ENCODE results near the gene ACSL5.
"Not testable (repeated sequence)": the region's sequence is repeated elsewhere in the genome, so short reads cannot be mapped to it uniquely, and the experiment has no call there.

Gene ACSL5

GRCh38 chr10:112377116-112377515 lies 3.2 kb downstream of the ACSL5 start:
- DNase-seq, result not testable (repeated sequence)

GRCh38 chr10:112379635-112380296 lies 5.8 kb downstream of the ACSL5 start:
- DNase-seq, result no peak

GRCh38 chr10:112382515-112383235 lies 8.8 kb downstream of the ACSL5 start:
- DNase-seq, result peak; percentile 49

GRCh38 chr10:112383325-112383724 lies 9.4 kb downstream of the ACSL5 start:
- no peak for DNase-seq

- no peak for DNase-seq
These were observed 10.2 kb downstream of the ACSL5 start for GRCh38 chr10:112384141-112384540.

GRCh38 chr10:112385201-112385600 lies 11.3 kb downstream of the ACSL5 start:
- DNase-seq, result no peak

- not testable (repeated sequence) for DNase-seq
These were observed 14.1 kb downstream of the ACSL5 start for GRCh38 chr10:112388056-112388455.

GRCh38 chr10:112388548-112388947 lies 14.6 kb downstream of the ACSL5 start:
- DNase-seq, result no peak

GRCh38 chr10:112389271-112389822 lies 15.4 kb downstream of the ACSL5 start:
- no peak for DNase-seq

- DNase-seq, result no peak
These were observed 16.3 kb downstream of the ACSL5 start for GRCh38 chr10:112390125-112390703.

- no peak for DNase-seq
These were observed 19.4 kb downstream of the ACSL5 start for GRCh38 chr10:112393341-112393740.

- DNase-seq, result no peak
These were observed 19.9 kb downstream of the ACSL5 start for GRCh38 chr10:112393827-112394226.

- no peak for DNase-seq
These were observed 20.6 kb downstream of the ACSL5 start for GRCh38 chr10:112394475-112394875.

GRCh38 chr10:112395809-112396530 lies 22.1 kb downstream of the ACSL5 start:
- no peak for DNase-seq

- DNase-seq, result no peak
These were observed 23.7 kb downstream of the ACSL5 start for GRCh38 chr10:112397592-112397991.

GRCh38 chr10:112402917-112403316 lies 29.0 kb downstream of the ACSL5 start:
- DNase-seq, result no peak

- no peak for DNase-seq
These were observed 30.7 kb downstream of the ACSL5 start for GRCh38 chr10:112404617-112405016.

- not testable (repeated sequence) for DNase-seq
These were observed 32.9 kb downstream of the ACSL5 start for GRCh38 chr10:112406806-112407205.

GRCh38 chr10:112407696-112408095 lies 33.8 kb downstream of the ACSL5 start:
- no peak for DNase-seq

- no peak for DNase-seq
These were observed 35.4 kb downstream of the ACSL5 start for GRCh38 chr10:112409299-112409698.

- no peak for DNase-seq
These were observed 35.8 kb downstream of the ACSL5 start for GRCh38 chr10:112409755-112410154.

- no peak for DNase-seq
These were observed 38.8 kb downstream of the ACSL5 start for GRCh38 chr10:112412696-112413095.

GRCh38 chr10:112421731-112422130 lies 47.8 kb downstream of the ACSL5 start:
- DNase-seq, result no peak

Data from eye (tissue), 1 donor.